HG03108 (cell line): ENCODE measurements around the gene MAGED1.
A peak's percentile ranks its signal among the peaks of the same experiment; 100 is the strongest.

ENCODE experiments used
- ATAC-seq: cut with Tn5 transposase; IDR thresholded peaks from one replicate; pipeline ENCODE4 v1.9.1; 2021; ENCODE audit warnings: moderate library complexity; ENCODE audit not compliant: unreplicated experiment

The MAGED1 gene

GRCh38 chrX:51892921-51893745, at the start of gene MAGED1:
Gene MAGED1 (plus strand): TSS chrX:51893623. CDS start chrX:51894305, 682 bp downstream.
- peak; percentile 65 for ATAC-seq

DNA sequence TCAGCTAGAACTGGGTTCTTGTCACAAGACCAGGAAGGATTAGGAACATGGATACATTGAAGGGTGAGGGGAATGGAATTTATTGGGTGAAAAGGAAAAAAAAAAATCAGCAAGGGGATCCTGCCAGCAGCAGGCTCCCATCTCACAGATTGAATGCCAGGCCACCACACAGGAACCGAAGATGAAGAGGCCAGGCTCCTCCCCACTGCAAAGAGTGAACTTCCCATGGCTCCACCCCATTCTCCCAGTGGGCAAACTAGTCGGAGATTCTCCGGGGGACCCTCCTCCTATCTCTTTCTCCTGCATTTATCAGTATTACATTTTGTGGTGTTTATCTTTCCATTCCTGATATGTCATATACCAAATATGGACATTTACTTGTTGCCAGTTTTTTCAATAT, 46.0 kb upstream of the MAGED1 start:
- ATAC-seq = no peak

DNA sequence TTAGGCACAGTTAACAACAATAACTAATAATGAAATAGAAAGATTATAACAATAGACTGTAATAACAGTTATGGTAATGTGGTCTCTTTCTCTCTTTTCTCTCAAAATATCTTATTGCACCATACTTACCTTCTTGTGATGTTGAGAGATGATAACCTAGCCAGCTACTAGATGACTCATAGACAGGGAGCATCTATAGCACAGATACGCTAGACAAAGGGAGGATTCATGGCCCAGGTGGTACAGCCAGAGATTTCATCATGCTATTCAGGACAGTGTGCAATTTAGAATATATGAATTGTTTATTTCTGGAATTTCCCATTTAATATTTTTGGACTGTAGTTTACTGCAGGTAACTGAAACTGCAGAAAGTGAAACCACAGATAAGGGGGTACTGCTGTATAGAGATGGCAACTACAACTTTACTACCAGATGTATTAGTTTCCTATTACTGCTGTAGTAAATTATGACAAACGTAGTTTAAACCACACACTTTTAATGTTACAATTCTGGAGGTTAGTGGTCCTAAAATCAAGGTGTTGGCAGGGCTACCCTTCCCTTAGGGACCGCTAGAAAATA, 41.8 kb upstream of the MAGED1 start:
- ATAC-seq = no peak

- ATAC-seq = no peak
These were observed 41.3 kb upstream of the MAGED1 start for GRCh38 chrX:51852096-51852495.

- no peak for ATAC-seq
These were observed 40.8 kb upstream of the MAGED1 start for GRCh38 chrX:51852621-51853020.

DNA sequence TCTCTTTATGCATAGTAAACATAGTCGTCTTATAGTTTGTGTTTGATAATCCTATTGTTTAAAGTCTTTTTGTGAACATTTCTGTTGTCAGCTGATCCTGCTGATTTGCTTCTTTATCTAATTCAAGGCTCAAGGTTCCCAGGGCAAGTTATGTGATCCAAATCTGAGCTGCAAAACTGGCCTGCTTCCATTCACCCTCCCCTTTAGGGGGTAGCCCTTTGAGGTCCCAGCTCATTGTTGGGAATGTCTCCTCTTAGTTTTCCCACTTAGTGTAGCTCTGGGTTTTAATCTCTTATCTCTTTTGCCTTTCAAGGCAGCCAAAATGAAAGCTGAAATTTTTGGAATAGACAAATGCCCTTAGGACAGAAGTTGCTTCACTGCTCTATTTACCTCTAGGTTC, 40.2 kb upstream of the MAGED1 start:
- no peak for ATAC-seq

- no peak for ATAC-seq
These were observed 37.7 kb upstream of the MAGED1 start for GRCh38 chrX:51855698-51856097.

DNA sequence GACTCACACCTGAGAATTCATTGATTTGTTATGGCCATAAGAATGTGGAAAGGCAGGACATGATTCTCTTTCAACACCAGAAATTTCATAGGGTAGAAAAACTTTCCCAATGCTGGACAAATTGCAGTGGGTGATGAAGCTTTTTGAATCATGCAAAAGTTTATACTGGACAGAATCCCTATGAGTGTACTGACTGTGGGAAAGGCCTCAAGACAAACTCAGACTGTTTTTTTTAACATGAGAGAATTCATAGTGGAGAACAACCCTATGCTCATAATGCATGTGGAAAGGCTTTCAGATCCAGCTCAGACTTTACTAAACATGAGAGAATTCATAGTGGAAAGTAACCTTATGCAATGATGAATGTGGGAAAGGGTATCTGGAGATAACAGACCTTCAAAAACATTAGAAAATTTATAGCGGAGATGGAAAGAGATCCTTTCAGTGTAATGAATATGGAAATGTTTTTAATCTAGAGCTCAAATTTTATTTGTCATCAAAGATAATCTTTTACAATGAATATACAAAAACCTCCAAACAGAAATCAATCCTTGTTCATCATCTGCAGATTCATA, 36.2 kb upstream of the MAGED1 start:
- no peak for ATAC-seq

- no peak for ATAC-seq
These were observed 32.7 kb upstream of the MAGED1 start for GRCh38 chrX:51860679-51861078.

GRCh38 chrX:51862920-51863319, 30.5 kb upstream of the MAGED1 start:
- ATAC-seq = no peak

DNA sequence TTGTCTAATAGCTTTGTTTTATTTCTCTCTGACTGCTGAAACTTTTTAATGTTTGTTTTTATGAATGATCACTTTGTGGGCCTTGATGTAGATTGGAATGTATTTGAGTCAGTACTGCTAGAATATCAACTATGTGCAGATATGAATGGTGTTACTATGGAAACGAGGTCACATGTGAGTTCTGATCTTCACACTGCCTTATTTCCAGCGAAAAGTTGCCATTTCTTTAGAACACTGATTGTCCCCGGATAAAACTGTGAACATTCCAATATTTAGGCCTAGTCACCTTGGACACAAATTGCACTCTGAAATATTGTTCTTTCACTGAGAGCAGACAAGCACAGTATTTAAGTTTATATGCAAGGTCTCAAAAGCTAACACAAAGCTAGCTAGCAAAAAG, 27.2 kb upstream of the MAGED1 start:
- no peak for ATAC-seq

DNA sequence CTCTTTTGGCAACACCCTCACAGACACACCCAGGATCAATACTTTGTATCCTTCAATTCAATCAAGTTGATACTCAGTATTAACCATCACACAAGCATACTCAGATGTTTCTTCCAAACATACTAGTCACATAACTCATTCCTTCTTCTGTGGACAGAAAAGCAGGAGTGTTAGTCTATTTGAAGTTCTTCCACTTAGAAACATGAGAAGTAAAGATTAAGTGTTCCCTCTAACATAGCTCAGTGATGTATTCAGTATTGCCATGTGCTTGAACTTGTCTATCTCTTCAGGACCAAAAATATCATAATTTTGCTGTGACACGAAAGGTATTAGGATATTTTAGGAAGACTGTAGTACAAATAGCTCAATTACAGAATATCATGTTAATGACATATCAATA, 25.8 kb upstream of the MAGED1 start:
- no peak for ATAC-seq

- no peak for ATAC-seq
These were observed 23.1 kb upstream of the MAGED1 start for GRCh38 chrX:51870354-51870753.

- no peak for ATAC-seq
These were observed 19.3 kb upstream of the MAGED1 start for GRCh38 chrX:51874123-51874522.

DNA sequence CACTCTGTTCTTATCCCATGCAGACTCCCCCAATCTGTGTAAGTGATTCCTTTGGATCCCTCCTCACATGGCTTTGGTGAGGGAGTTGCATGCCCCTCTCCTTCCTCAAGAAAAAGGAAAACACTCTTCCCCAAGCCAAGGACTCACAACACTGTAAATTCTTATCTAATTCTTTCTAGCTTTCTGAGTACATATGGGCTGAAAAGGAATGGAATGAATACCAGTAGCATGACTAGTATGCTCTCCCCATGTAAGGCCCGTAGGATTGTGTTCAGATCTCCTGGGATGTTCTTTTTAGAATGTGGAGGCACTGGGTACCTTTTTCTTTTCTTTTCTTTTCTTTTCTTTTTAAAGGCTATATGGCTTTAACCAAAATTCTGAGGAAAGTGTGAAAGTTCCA, 17.0 kb upstream of the MAGED1 start:
- ATAC-seq = no peak

GRCh38 chrX:51878056-51878455, 15.4 kb upstream of the MAGED1 start:
- no peak for ATAC-seq

GRCh38 chrX:51889851-51890250, 3.6 kb upstream of the MAGED1 start:
- no peak for ATAC-seq

GRCh38 chrX:51891245-51891644, 2.2 kb upstream of the MAGED1 start:
- no peak for ATAC-seq

DNA sequence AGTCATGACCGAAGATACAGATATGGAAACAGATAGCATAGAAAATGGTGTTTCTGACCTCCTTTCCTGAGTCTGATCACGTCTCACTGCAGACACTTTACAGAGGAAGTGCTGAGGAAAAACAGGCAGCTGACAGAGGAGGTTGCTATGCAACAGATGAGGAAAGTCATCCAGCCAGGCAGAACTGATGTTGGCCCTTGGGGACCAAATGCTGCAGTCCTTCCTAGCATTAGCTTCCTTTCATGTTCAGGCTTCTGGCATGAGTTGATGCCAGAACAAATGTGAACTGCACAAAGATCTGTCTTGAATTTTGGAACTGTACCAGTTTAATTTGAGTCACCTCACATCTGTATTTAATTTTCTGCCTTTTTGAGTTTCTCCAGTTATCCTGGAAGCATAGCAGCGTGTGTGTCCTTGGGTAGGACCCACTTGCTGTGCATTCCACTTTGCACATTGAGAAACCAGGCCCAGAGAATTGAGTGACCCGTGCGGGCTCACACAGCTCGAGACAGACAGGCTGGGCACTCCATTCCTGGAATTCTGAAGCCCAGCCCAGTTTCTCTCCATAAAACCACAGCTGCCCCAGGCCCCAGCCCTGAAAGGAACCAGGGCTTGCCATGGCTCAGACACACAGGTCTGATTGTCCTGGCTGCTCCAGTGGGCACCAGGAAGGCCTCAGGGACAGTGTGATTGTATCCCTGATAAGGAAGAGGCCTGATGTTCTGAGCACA, 1.4 kb upstream of the MAGED1 start:
- ATAC-seq = peak; percentile 43

DNA sequence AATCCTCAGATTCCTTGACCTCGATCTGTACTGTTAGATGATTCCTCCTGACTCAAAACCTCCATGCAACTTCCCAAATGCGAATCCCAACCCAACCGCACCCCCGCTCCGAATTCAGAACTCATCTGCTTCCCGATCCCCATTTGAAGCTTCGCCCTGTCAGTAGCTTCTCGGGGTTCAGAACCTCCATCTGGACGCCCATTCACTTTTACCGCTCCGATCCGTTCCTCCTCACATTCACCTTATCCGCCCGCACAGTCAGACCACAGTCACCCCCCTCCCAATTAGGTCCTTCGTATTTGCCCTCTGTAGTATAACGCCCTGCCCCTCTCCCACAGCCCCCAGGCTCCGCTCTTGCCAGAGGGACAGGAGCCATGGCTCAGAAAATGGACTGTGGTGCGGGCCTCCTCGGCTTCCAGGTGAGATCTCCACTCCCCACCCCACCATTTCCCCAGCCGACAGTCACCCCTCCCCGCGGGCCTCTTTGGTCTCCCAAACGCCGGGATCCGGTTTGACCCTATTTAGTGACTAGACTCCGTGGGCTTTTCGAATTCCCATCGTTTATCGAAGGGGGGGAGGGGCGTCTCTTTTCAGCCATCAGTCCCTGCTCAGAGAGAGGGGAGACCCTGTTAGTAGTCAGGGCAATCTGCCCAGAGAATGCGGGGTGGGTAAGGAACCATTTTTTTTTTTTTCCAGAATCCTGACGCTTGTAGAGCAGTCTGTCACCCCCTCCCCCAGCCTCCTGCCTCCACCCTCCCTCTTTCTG, 691 bp downstream of the MAGED1 start:
- ATAC-seq = no peak
